Endothelial cell of umbilical vein (primary cell): Measurements from ENCODE around the gene PID1. TPM values are rescaled to one million over a fixed set of nuclear protein-coding genes. Genes with fewer than 3 reads are reported as not detected.

Experiments
- BruUV-seq: library from RNA; stranded (reverse); fragments of 400-500 nt; replicated peaks from 2 replicates; lab custom pipeline; 2021; lab: Mats Ljungman, UMichigan
- CTCF ChIA-PET: fragments of 300-600, 350-600 bp; sonication (Branson Sonifier 250); formaldehyde crosslinking; loops from one replicate; lab custom pipeline; 2021; ENCODE audit warnings: antibody characterized with exemption, inconsistent platforms; lab: Charles Lee
- POLR2A ChIA-PET: fragments of 300-600, 350-600 bp; sonication (Branson Sonifier 250); formaldehyde crosslinking; loops from one replicate; lab custom pipeline; 2021; ENCODE audit warnings: antibody characterized with exemption, inconsistent platforms; lab: Charles Lee
- DNase-seq: peaks from one replicate; pipeline ENCODE4 v3.0.0-alpha.2; 2011; ENCODE audit warnings: low read depth, low spot score
- FAIRE-seq: peaks from 2 replicates; lab custom pipeline; 2011; peaks lifted over from hg19 to GRCh38; lab: Jason Lieb, UNC
- H2AFZ ChIP-seq: 2 replicates; pipeline ENCODE4 v1.6.0; 2012; ENCODE audit warnings: low read depth, low read length, control low read depth, inconsistent platforms
- H3K27ac ChIP-seq: 2 replicates; pipeline ENCODE4 v1.5.1; 2011; ENCODE audit warnings: low read depth, mild to moderate bottlenecking, control low read depth, low read length, moderate library complexity; ENCODE audit not compliant: insufficient read depth
- H3K27me3 ChIP-seq, 2 experiments: 2 replicates each; pipeline versions ENCODE4 v1.6.0 to v1.6.1; 2011; ENCODE audit warnings: low read length in 2 of 2, mixed read lengths in 1 of 2; ENCODE audit not compliant: control insufficient read depth in 2 of 2, insufficient read depth in 2 of 2
- H3K36me3 ChIP-seq, 2 experiments: 2 replicates in 1 of 2; 3 replicates in 1 of 2; pipeline ENCODE4 v1.5.1; 2011; ENCODE audit warnings: low read length in 2 of 2, mild to moderate bottlenecking in 1 of 2, moderate library complexity in 1 of 2; ENCODE audit not compliant: control insufficient read depth in 2 of 2, insufficient read depth in 2 of 2; ENCODE audit errors: extremely low read depth in 1 of 2
- H3K4me1 ChIP-seq: 3 replicates; pipeline ENCODE4 v1.5.1; 2011; ENCODE audit warnings: mild to moderate bottlenecking, low read length; ENCODE audit not compliant: control insufficient read depth, insufficient read depth; ENCODE audit errors: extremely low read depth
- H3K4me2 ChIP-seq: 2 replicates; pipeline ENCODE4 v1.6.1; 2011; ENCODE audit warnings: low read length, control low read depth, mixed read lengths; ENCODE audit not compliant: insufficient read depth
- H3K4me3 ChIP-seq, 3 experiments: fragments of 200-600 bp in 1 of 3; sonication (generic), shearing (Covaris generic) in 1 of 3; replicated peaks in 1 of 3; 2 replicates each; pipeline ENCODE4 v1.5.1; 2011 to 2016; ENCODE audit warnings: control low read depth in 3 of 3, low read length in 3 of 3, mild to moderate bottlenecking in 2 of 3, inconsistent platforms in 1 of 3, low read depth in 1 of 3, moderate library complexity in 1 of 3; ENCODE audit not compliant: insufficient read depth in 1 of 3
- H3K79me2 ChIP-seq: 2 replicates; pipeline ENCODE4 v1.6.0; 2012; ENCODE audit warnings: low read length, inconsistent platforms; ENCODE audit not compliant: control insufficient read depth, insufficient read depth
- H3K9ac ChIP-seq: replicated peaks from 2 replicates; pipeline ENCODE3; 2011; ENCODE audit warnings: low read length, control low read depth; ENCODE audit not compliant: insufficient read depth; ENCODE audit errors: extremely low read depth
- H3K9me1 ChIP-seq: replicated peaks from 3 replicates; pipeline ENCODE4 v1.6.0; 2011; ENCODE audit warnings: mild to moderate bottlenecking, low read length; ENCODE audit not compliant: control insufficient read depth, insufficient read depth; ENCODE audit errors: extremely low read depth
- H3K9me3 ChIP-seq: replicated peaks from 2 replicates; pipeline ENCODE4 v1.5.1; 2012; ENCODE audit warnings: low read length, inconsistent platforms; ENCODE audit not compliant: control insufficient read depth, insufficient read depth
- H4K20me1 ChIP-seq: replicated peaks from 2 replicates; pipeline ENCODE3; 2011; ENCODE audit warnings: mild to moderate bottlenecking, low read length; ENCODE audit not compliant: control insufficient read depth, insufficient read depth; ENCODE audit errors: extremely low read depth
- EZH2 ChIP-seq: IDR thresholded peaks from 2 replicates; pipeline ENCODE4 v1.6.1; 2012; ENCODE audit warnings: borderline replicate concordance, low read depth, mild to moderate bottlenecking, moderate library complexity, low read length, inconsistent platforms; ENCODE audit not compliant: severe bottlenecking
- FOS ChIP-seq: IDR thresholded peaks from 2 replicates; pipeline ENCODE4 v1.6.1; 2011; ENCODE audit warnings: mild to moderate bottlenecking, low read length, moderate library complexity, borderline replicate concordance; ENCODE audit not compliant: insufficient read depth
- JUN ChIP-seq: IDR thresholded peaks from 2 replicates; pipeline ENCODE4 v1.6.1; 2011; ENCODE audit warnings: borderline replicate concordance, low read depth; ENCODE audit not compliant: insufficient read length, insufficient read depth
- MYC ChIP-seq: IDR thresholded peaks from one replicate; pipeline ENCODE4 v1.6.1; 2011; ENCODE audit warnings: mild to moderate bottlenecking, low read depth, low read length
- POLR2A ChIP-seq: IDR thresholded peaks from 2 replicates; pipeline ENCODE4 v1.6.1; 2012; ENCODE audit warnings: low read depth, mild to moderate bottlenecking, control low read depth, low read length
- POLR2AphosphoS5 ChIP-seq: IDR thresholded peaks from 2 replicates; pipeline ENCODE4 v1.6.1; 2012; ENCODE audit warnings: low read depth, mild to moderate bottlenecking, control low read depth, low read length, moderate library complexity; ENCODE audit not compliant: insufficient read depth
- dilution Hi-C: fragments of 300-500 bp; cut with MboI; formaldehyde crosslinking; loops from one replicate; pipeline ENCODE4 v1.15.0; 2019; ENCODE audit warnings: low sequenced_read_pairs; ENCODE audit not compliant: extremely low pct_ligation_motif_present
- intact Hi-C: fragments of 100-400 bp; cut with micrococcal nuclease; formaldehyde crosslinking; loops from one replicate; pipeline ENCODE4 v1.10.0; 2022
- polyA plus RNA-seq, 4 experiments: library from polyadenylated mRNA; depleted of rRNA in 3 of 4; stranded (reverse) in 3 of 4; unstranded in 1 of 4; fragments of >200 nt; gene quantifications; 2 replicates each; pipeline versions ENCODE4 v1.2.1 to v1.2.3, GENCODE V29; 2011 to 2012; ENCODE audit warnings: missing spikeins in 1 of 4
- total RNA-seq: library from RNA; stranded (reverse); gene quantifications from 2 replicates; pipeline ENCODE4 v1.2.3, GENCODE V29; 2021
- TF ChIP-seq, protein P1 (sequence below): IDR thresholded peaks from 2 replicates; pipeline ENCODE4 v1.6.1; 2011; ENCODE audit not compliant: insufficient read depth, insufficient read length
- TF ChIP-seq, protein P2 (sequence below), 2 donors: IDR thresholded peaks; 1 replicate in 1 of 2; 2 replicates in 1 of 2; pipeline ENCODE4 v1.5.1; 2011; ENCODE audit warnings: low read length in 2 of 2, mild to moderate bottlenecking in 2 of 2, moderate library complexity in 2 of 2, control low read depth in 1 of 2, inconsistent platforms in 1 of 2, low read depth in 1 of 2; ENCODE audit not compliant: insufficient read depth in 1 of 2; ENCODE audit errors: extremely low read depth in 1 of 2

PID1 gene
- total and polyA plus RNA-seq, 2 donors (not counting 3 experiments of a cell fraction or from before 2014, with no cell fraction given) = not detected

DNA sequence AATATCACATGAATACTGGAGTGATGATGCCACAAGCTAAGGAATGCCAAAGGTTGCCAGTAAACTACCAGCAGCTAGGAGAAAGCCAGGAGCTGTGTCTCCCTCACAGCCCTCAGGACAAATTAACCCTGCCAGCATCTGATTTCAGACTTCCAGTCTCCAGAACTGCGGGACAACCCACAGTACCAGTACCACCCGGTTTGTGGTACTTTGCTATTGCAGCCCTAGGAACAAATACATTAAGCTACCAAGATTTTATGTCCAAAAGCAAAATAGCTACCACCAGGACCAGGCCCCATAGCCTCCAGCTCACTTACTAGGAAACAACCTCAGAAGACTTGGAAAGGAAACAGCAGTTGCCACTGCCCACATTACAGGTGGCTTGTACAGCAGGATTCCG, 10.0 kb downstream of the PID1 start:
- no TSS peak for BruUV-seq
- Histone ChIP-seq H3K36me3 (no peaks in the 10 kb centered on the region), H3K4me3 (no peak overlapping the region), H3K27ac (no peak overlapping the region), H3K79me2 (no peaks in the 10 kb centered on the region), H4K20me1 (no peaks in the 10 kb centered on the region), H3K9ac (no peak overlapping the region), H3K4me1 (no peaks in the 10 kb centered on the region), H3K9me3 (peaks cover 7% of the 10 kb centered on the region), H3K9me1 (no peaks in the 10 kb centered on the region), H3K27me3 (no peaks in the 10 kb centered on the region), H2AFZ (no peak overlapping the region), H3K4me2 (no peak overlapping the region)
- dilution Hi-C loops (no loop called here), intact Hi-C loops (no loop called here)
- no peak for DNase-seq
- no peak for FAIRE-seq
- CTCF ChIA-PET = no interaction called here
- TF ChIP-seq FOS = no peak
- no peak for TF ChIP-seq POLR2A
- no peak for TF ChIP-seq EZH2
- TF ChIP-seq, protein P1, sequence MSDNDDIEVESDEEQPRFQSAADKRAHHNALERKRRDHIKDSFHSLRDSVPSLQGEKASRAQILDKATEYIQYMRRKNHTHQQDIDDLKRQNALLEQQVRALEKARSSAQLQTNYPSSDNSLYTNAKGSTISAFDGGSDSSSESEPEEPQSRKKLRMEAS = no peak
- TF ChIP-seq, protein P2, sequence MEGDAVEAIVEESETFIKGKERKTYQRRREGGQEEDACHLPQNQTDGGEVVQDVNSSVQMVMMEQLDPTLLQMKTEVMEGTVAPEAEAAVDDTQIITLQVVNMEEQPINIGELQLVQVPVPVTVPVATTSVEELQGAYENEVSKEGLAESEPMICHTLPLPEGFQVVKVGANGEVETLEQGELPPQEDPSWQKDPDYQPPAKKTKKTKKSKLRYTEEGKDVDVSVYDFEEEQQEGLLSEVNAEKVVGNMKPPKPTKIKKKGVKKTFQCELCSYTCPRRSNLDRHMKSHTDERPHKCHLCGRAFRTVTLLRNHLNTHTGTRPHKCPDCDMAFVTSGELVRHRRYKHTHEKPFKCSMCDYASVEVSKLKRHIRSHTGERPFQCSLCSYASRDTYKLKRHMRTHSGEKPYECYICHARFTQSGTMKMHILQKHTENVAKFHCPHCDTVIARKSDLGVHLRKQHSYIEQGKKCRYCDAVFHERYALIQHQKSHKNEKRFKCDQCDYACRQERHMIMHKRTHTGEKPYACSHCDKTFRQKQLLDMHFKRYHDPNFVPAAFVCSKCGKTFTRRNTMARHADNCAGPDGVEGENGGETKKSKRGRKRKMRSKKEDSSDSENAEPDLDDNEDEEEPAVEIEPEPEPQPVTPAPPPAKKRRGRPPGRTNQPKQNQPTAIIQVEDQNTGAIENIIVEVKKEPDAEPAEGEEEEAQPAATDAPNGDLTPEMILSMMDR (IDR thresholded peaks at IDR 0.05; ENCODE audit: extremely low read depth in 1 of 2, insufficient read depth in 1 of 2, low read depth in 1 of 2, low read length in 2 of 2) = no peak
- TF ChIP-seq MYC = no peak
- TF ChIP-seq JUN = no peak
- TF ChIP-seq POLR2AphosphoS5 = no peak
- POLR2A ChIA-PET = no interaction called here
